Measurements from ENCODE around the gene PLA2G2C.

The PLA2G2C gene

GRCh38 chr1:20166051-20166450 is 20.3 kb downstream of the PLA2G2C start:
- Histone ChIP-seq H3K36me3 (ENCODE audit: insufficient read depth, low read length) (no peaks in the 10 kb centered on the region), H3K4me2 (ENCODE audit: low read length) (no peak overlapping the region), H3K4me3 (ENCODE audit: low read length) (no peak overlapping the region), H3K4me1 (ENCODE audit: control insufficient read depth, insufficient read depth, low read length) (no peaks in the 10 kb centered on the region), H3K9me3 (replicated peaks; ENCODE audit: low read length) (no peaks in the 10 kb centered on the region), H3K27me3 (ENCODE audit: control insufficient read depth, insufficient read depth, low read length) (peaks cover 46% of the 10 kb centered on the region), H3K9ac (ENCODE audit: low read depth, low read length) (no peak overlapping the region)

DNA sequence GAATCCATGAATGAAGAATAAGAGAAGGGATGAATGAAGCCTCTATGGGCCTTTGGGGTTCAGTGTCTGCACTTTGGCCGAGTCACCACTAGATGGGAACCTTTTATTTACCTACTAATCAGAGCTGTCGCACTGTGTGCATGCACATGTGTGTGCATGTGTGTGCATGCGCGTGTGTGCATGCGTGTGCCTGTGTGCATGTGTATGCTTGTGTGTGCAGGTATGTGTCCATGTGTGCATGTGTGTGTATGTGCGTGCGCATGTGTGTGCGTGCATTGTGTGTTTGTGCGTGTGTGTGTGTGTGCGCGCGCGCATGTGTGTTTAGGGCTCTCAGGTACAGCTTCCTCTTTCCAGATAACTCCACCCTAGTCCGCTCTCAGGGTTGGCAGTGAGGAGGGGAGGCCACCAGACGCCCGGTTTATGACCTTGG is 20.8 kb downstream of the PLA2G2C start:
- Histone ChIP-seq H3K27me3 (ENCODE audit: control insufficient read depth, insufficient read depth, low read length) (peaks cover 46% of the 10 kb centered on the region), H3K9me3 (replicated peaks; ENCODE audit: low read length) (peaks cover 2% of the 10 kb centered on the region)

DNA sequence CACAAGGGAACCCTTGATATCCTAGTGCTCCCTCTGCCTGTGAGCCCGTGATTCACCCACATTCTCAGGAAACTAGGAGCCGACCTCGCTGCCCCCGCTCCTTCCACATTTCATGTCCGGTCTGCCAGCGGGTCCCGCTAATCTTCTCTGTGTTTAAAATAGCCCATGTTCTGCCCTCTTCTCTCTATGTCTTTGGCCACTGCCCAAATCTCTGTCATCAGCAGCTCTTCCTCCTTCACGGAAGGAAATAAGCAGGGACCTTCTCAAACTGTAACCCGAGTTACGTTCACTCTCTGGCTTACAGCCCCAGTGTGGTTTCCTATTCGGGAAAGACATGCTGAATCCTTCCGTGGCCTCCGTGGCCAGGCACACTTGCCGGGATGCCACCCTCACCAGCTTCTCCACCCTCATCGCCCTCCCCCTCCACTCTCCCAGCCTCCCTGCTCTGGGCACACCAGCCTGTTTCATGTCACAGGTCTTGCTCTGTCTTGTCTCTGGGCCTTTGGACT is 21.6 kb downstream of the PLA2G2C start:
- no peaks in the 10 kb centered on the region for H3K36me3 ChIP-seq (ENCODE audit: insufficient read depth, low read length)
- no peak overlapping the region for H3K4me2 ChIP-seq (ENCODE audit: low read length)
- no peaks in the 10 kb centered on the region for H3K4me1 ChIP-seq (ENCODE audit: control insufficient read depth, insufficient read depth, low read length)
- H3K9me3 ChIP-seq (replicated peaks; ENCODE audit: low read length) = peaks cover 10% of the 10 kb centered on the region
- H3K9ac ChIP-seq (ENCODE audit: low read depth, low read length) = no peak overlapping the region
- no peak overlapping the region for H3K4me3 ChIP-seq (ENCODE audit: low read length)
- peaks cover 46% of the 10 kb centered on the region for H3K27me3 ChIP-seq (ENCODE audit: control insufficient read depth, insufficient read depth, low read length)

More for the DNA sequence above, 20.8 kb downstream of the PLA2G2C start:
- no peaks in the 10 kb centered on the region for H3K36me3 ChIP-seq (ENCODE audit: insufficient read depth, low read length)
- H3K4me2 ChIP-seq (ENCODE audit: low read length) = no peak overlapping the region
- no peaks in the 10 kb centered on the region for H3K4me1 ChIP-seq (ENCODE audit: control insufficient read depth, insufficient read depth, low read length)
- no peak overlapping the region for H3K4me3 ChIP-seq (ENCODE audit: low read length)
- H3K9ac ChIP-seq (ENCODE audit: low read depth, low read length) = no peak overlapping the region

DNA sequence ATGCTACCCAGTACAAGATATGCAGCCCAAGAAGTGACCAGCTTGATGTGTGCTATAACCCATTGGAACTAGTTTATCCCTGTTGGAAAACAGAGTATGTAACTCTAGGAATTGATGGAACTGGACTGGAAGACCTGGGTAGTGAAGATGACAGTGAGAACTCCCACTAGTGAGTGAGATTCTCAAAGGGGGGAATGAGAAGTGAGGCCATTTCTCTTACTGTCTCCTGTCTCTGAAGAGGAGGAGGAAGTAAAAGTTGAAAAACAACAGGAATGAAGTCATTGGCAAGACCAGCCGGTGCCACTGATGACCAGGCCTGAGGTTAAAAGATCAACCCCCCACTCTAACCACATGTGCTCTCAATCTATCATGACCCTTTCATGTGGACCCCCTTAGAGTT is 26.3 kb downstream of the PLA2G2C start:
- Histone ChIP-seq H3K4me1 (ENCODE audit: control insufficient read depth, insufficient read depth, low read length) (no peaks in the 10 kb centered on the region), H3K4me3 (ENCODE audit: low read length) (no peak overlapping the region), H3K4me2 (ENCODE audit: low read length) (no peak overlapping the region), H3K27me3 (ENCODE audit: control insufficient read depth, insufficient read depth, low read length) (peaks cover 17% of the 10 kb centered on the region), H3K9ac (ENCODE audit: low read depth, low read length) (no peak overlapping the region), H3K9me3 (replicated peaks; ENCODE audit: low read length) (peaks cover 15% of the 10 kb centered on the region), H3K36me3 (ENCODE audit: insufficient read depth, low read length) (no peaks in the 10 kb centered on the region)

DNA sequence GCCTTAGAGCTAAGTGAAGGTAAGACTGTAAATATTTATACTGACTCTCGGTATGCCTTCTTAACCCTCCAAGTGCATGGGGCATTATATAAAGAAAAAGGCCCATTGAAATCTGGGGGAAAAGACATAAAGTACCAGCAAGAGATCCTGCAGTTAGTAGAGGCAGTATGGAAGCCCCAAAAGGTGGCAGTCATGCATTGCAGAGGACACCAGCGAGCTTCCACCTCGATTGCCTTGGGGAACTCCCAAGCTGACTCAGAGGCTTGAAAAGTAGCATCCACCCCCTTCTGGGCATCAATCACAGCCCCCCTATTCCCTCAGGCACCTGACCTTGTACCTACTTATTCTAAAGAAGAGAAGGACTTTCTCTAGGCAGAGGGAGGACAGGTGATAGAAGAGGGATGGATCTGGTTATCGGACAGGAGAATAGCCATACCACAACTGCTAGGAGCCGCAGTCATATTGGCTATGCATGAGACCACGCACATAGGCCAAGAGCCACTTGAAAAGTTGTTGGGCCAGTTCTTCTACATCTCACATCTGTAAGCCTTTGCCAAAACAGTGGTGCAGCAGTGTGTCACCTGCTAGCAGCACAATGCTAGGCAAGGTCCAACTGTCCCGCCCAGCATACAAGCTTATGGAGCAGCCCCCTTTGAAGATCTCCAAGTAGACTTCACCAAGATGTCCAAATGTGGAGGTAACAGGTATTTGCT is 27.8 kb downstream of the PLA2G2C start:
- Histone ChIP-seq H3K4me1 (ENCODE audit: control insufficient read depth, insufficient read depth, low read length) (peaks cover 4% of the 10 kb centered on the region), H3K4me2 (ENCODE audit: low read length) (no peak overlapping the region), H3K4me3 (ENCODE audit: low read length) (no peak overlapping the region), H3K27me3 (ENCODE audit: control insufficient read depth, insufficient read depth, low read length) (peaks cover 11% of the 10 kb centered on the region), H3K36me3 (ENCODE audit: insufficient read depth, low read length) (no peaks in the 10 kb centered on the region), H3K9me3 (replicated peaks; ENCODE audit: low read length) (peaks cover 15% of the 10 kb centered on the region), H3K9ac (ENCODE audit: low read depth, low read length) (no peak overlapping the region)

GRCh38 chr1:20154301-20154831 is 32.0 kb downstream of the PLA2G2C start:
- Histone ChIP-seq H3K27me3 (ENCODE audit: control insufficient read depth, insufficient read depth, low read length) (no peaks in the 10 kb centered on the region), H3K4me2 (ENCODE audit: low read length) (peak overlapping the region; percentile 74), H3K9me3 (replicated peaks; ENCODE audit: low read length) (peaks cover under 1% of the 10 kb centered on the region), H3K4me1 (ENCODE audit: control insufficient read depth, insufficient read depth, low read length) (peaks cover 20% of the 10 kb centered on the region), H3K4me3 (ENCODE audit: low read length) (peak overlapping the region; percentile 60), H3K9ac (ENCODE audit: low read depth, low read length) (no peak overlapping the region), H3K36me3 (ENCODE audit: insufficient read depth, low read length) (no peaks in the 10 kb centered on the region)

GRCh38 chr1:20153000-20153418 is 33.3 kb downstream of the PLA2G2C start:
- Histone ChIP-seq H3K4me1 (ENCODE audit: control insufficient read depth, insufficient read depth, low read length) (peaks cover 20% of the 10 kb centered on the region), H3K9ac (ENCODE audit: low read depth, low read length) (peak overlapping the region; percentile 52), H3K27me3 (ENCODE audit: control insufficient read depth, insufficient read depth, low read length) (peaks cover under 1% of the 10 kb centered on the region), H3K9me3 (replicated peaks; ENCODE audit: low read length) (no peaks in the 10 kb centered on the region), H3K4me3 (ENCODE audit: low read length) (no peak overlapping the region), H3K4me2 (ENCODE audit: low read length) (no peak overlapping the region), H3K36me3 (ENCODE audit: insufficient read depth, low read length) (no peaks in the 10 kb centered on the region)

DNA sequence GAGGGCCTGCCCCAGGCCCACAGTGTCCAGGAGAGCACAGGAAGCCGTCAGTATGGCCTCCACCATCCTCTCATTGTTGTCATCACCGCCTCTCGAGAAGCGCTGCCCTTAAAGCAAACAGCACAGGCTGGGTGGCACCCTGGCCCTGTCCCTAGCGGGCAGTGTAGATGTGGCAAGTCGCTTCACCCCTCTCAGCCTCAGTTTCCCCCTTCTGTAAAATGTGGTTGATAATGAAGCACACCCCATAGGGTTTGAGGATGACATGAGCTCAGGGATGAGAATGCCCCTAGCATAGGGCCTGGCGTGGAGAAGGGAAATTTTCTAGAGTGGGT is 33.8 kb downstream of the PLA2G2C start:
- Histone ChIP-seq H3K36me3 (ENCODE audit: insufficient read depth, low read length) (no peaks in the 10 kb centered on the region), H3K9me3 (replicated peaks; ENCODE audit: low read length) (no peaks in the 10 kb centered on the region), H3K4me3 (ENCODE audit: low read length) (no peak overlapping the region), H3K4me1 (ENCODE audit: control insufficient read depth, insufficient read depth, low read length) (peaks cover 20% of the 10 kb centered on the region), H3K27me3 (ENCODE audit: control insufficient read depth, insufficient read depth, low read length) (peaks cover 3% of the 10 kb centered on the region), H3K4me2 (ENCODE audit: low read length) (no peak overlapping the region), H3K9ac (ENCODE audit: low read depth, low read length) (peak overlapping the region; percentile 52)

DNA sequence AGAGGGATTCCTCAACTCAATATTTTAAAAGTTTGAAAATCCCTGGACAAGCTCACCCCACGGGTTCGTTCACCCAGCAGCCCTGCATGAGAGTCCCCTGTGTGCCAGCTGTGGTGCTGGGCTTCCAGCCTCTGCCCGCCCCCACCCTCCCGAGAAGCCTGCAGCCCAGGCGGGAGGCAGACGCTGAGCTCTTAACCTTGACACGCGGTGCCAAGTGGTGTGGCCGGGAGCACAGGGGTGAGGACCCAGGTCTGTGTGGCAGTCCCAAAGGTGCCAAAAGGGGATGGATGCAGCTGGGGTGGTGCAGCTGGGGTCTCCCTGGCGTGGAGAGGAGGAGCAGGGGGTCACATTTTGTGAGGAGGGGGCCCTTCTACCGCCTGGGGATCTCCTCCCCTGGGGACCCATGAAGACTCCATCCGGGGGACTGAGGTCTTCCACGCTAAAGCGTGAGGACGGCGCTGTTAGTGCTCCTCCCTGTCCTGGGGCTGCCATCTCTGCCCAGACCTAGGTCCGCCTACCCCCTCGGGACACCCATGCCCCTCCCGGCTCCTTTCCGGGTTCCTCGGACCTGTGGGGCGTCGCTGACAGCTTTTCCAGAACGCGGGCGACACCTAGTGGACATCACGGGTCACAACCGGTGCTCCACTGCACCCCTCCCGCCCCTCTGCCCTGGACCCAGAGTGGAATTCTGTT is 34.3 kb downstream of the PLA2G2C start:
- peaks cover 20% of the 10 kb centered on the region for H3K4me1 ChIP-seq (ENCODE audit: control insufficient read depth, insufficient read depth, low read length)

DNA sequence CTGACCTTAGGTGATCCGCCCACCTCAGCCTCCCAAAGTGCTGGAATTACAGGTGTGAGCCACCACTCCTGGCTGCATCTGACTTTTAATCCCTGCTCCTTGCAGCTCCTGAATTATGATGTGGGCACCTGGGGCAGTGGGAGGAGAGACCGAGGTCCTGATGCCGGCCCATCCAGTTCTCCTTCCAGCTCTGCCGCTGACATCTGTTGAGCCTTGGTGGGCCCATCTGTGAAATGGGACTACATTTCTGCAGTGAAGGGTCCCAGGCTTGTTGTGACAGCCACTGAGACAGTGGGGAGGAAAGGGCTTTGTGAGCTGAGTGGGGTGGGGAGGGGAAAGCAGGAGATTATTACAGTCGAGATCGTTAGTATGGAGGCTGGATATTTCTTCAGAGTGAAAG is 35.3 kb downstream of the PLA2G2C start:
- Histone ChIP-seq H3K9ac (ENCODE audit: low read depth, low read length) (no peak overlapping the region), H3K4me1 (ENCODE audit: control insufficient read depth, insufficient read depth, low read length) (peaks cover 20% of the 10 kb centered on the region)

More for the DNA sequence above, 34.3 kb downstream of the PLA2G2C start:
- Histone ChIP-seq H3K36me3 (ENCODE audit: insufficient read depth, low read length) (no peaks in the 10 kb centered on the region), H3K4me2 (ENCODE audit: low read length) (peak overlapping the region; percentile 82), H3K27me3 (ENCODE audit: control insufficient read depth, insufficient read depth, low read length) (peaks cover 5% of the 10 kb centered on the region), H3K4me3 (ENCODE audit: low read length) (peak overlapping the region; percentile 61), H3K9ac (ENCODE audit: low read depth, low read length) (peak overlapping the region; percentile 51), H3K9me3 (replicated peaks; ENCODE audit: low read length) (no peaks in the 10 kb centered on the region)

GRCh38 chr1:20150326-20150705 is 36.0 kb downstream of the PLA2G2C start:
- Histone ChIP-seq H3K9ac (ENCODE audit: low read depth, low read length) (no peak overlapping the region), H3K4me2 (ENCODE audit: low read length) (no peak overlapping the region), H3K4me3 (ENCODE audit: low read length) (no peak overlapping the region), H3K36me3 (ENCODE audit: insufficient read depth, low read length) (no peaks in the 10 kb centered on the region), H3K4me1 (ENCODE audit: control insufficient read depth, insufficient read depth, low read length) (peaks cover 20% of the 10 kb centered on the region), H3K9me3 (replicated peaks; ENCODE audit: low read length) (no peaks in the 10 kb centered on the region), H3K27me3 (ENCODE audit: control insufficient read depth, insufficient read depth, low read length) (peaks cover 18% of the 10 kb centered on the region)

More for the DNA sequence above, 35.3 kb downstream of the PLA2G2C start:
- H3K9me3 ChIP-seq (replicated peaks; ENCODE audit: low read length) = no peaks in the 10 kb centered on the region
- no peak overlapping the region for H3K4me2 ChIP-seq (ENCODE audit: low read length)
- H3K36me3 ChIP-seq (ENCODE audit: insufficient read depth, low read length) = no peaks in the 10 kb centered on the region
- peaks cover 14% of the 10 kb centered on the region for H3K27me3 ChIP-seq (ENCODE audit: control insufficient read depth, insufficient read depth, low read length)
- no peak overlapping the region for H3K4me3 ChIP-seq (ENCODE audit: low read length)

All from skeletal muscle satellite cell (primary cell).